OCI-LY3 (cell line): Measurements from ENCODE around the gene RPS6KA6.

Experiments
- EZH2phosphoT487 ChIP-seq: fragments of 200-600 bp; shearing (Covaris generic); IDR thresholded peaks from 2 replicates; pipeline ENCODE4 v1.6.1; 2018; ENCODE audit warnings: antibody characterized with exemption, mixed run types, low read depth
- TF ChIP-seq, protein P1 (sequence below): fragments of 200-600, 300-600 bp; sonication (generic); IDR thresholded peaks from 2 replicates; pipeline ENCODE4 v1.5.1; 2014; ENCODE audit warnings: antibody characterized with exemption, low read length, low read depth

GRCh38 chrX:84170931-84171330 lies 17.1 kb downstream of the RPS6KA6 start:
- TF ChIP-seq, protein P1, sequence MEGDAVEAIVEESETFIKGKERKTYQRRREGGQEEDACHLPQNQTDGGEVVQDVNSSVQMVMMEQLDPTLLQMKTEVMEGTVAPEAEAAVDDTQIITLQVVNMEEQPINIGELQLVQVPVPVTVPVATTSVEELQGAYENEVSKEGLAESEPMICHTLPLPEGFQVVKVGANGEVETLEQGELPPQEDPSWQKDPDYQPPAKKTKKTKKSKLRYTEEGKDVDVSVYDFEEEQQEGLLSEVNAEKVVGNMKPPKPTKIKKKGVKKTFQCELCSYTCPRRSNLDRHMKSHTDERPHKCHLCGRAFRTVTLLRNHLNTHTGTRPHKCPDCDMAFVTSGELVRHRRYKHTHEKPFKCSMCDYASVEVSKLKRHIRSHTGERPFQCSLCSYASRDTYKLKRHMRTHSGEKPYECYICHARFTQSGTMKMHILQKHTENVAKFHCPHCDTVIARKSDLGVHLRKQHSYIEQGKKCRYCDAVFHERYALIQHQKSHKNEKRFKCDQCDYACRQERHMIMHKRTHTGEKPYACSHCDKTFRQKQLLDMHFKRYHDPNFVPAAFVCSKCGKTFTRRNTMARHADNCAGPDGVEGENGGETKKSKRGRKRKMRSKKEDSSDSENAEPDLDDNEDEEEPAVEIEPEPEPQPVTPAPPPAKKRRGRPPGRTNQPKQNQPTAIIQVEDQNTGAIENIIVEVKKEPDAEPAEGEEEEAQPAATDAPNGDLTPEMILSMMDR, result no peak
- TF ChIP-seq EZH2phosphoT487, result no peak
